Measurements from ENCODE around the gene EHBP1.

The EHBP1 gene
- long read RNA-seq, donor 1, partial matches to known transcripts = 0 of 1 reads
- long read RNA-seq, donor 1, other reads (novel, unspliced or antisense) = 0 of 1 reads
- long read RNA-seq, donor 2 = 0 reads
- long read RNA-seq, donor 3, partial matches to known transcripts = 0 of 1 reads
- long read RNA-seq, donor 3, other reads (novel, unspliced or antisense) = 0 of 1 reads
- long read RNA-seq, donor 4, partial matches to known transcripts = 7 of 10 reads
- long read RNA-seq, donor 4, other reads (novel, unspliced or antisense) = 0 of 10 reads
- long read RNA-seq, donor 5, partial matches to known transcripts = 0 of 1 reads
- long read RNA-seq, donor 5, other reads (novel, unspliced or antisense) = 0 of 1 reads
- long read RNA-seq, donor 6 = 0 reads
- long read RNA-seq, donor 7, partial matches to known transcripts = 0 of 2 reads
- long read RNA-seq, donor 7, other reads (novel, unspliced or antisense) = 0 of 2 reads
- long read RNA-seq, donor 8, partial matches to known transcripts = 0 of 1 reads
- long read RNA-seq, donor 8, other reads (novel, unspliced or antisense) = 0 of 1 reads

DNA sequence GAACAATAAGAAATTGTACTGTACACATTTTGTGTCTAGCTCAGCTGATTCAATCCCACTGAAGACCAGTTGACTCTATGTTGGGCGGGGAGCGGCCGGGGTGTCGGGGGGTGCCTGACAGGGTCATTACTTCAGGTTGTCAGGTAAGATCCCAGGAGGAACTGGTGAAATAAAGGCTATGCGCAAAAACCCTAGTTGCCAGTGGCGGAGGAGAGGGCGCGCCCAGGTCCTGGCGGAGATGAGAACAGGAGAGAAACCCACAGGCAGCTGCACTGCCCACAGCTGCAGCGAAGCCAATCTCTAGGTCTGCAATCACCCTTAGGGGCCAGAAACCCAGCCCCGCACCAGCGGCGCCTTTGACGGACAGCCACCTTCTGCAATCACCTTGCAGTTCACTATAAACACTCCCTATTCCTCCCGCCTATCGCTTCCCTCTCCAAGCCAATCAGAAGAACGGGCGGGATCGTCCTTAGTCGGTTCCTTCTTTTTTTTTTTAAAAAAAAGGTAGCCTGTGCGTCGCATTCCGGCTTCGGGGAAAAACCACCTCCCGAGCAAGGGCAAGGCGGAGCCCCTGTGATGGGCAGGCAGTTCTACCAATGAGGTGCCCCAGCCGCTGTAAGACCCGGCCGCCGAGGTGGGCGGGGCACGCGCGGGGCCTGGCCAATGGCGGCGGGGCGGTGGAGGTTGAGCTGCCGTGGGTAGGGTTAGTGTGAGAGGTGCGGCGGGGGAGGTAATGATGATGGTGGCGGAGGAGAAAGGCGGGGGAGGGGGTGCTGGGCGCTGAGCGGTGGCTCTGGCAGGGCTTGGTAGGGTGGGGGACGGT, at the start of gene EHBP1:
TSS of gene EHBP1 (plus strand) at position 707 of the 823 bp plus-strand sequence. CDS start 1,479 bp downstream, outside the sequence.
- peak; percentile 95 for DNase-seq

- DNase-seq = no peak
These were observed 47.7 kb upstream of the EHBP1 start for GRCh38 chr2:62657783-62658182.

- no peak for DNase-seq
These were observed 46.6 kb upstream of the EHBP1 start for GRCh38 chr2:62658891-62659290.

GRCh38 chr2:62660087-62660486, 45.4 kb upstream of the EHBP1 start:
- DNase-seq = no peak

DNA sequence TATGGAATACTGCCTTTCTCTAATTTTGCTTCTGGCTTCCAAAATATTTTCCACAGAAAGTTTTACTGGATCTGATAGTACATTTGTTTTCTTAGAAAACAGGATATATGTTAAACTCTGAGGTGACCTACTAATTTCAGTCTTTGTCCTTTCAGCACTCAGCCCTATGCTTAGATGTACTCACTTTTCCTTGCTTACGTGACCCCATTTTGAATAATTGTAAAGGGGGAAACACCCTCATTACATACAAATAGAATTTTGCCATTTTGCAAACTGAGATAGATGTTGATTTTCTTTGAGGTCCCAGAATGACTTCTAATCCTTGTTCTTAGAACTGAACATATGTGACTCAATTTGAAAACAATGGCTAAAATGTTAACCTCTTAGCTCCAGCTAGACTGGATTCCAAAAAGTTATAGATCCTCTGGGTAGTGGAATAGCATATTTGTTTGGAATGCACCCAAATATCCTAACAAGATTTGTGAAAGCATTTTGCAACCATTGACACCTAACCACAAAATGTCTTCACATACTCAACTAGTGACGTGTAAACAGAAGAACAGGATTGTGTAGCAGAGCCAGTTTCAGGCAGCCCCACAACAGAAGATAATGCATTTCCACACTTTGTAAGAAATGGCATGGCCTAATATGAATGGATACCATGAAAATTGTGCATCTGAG, 44.8 kb upstream of the EHBP1 start:
- DNase-seq = no peak

DNA sequence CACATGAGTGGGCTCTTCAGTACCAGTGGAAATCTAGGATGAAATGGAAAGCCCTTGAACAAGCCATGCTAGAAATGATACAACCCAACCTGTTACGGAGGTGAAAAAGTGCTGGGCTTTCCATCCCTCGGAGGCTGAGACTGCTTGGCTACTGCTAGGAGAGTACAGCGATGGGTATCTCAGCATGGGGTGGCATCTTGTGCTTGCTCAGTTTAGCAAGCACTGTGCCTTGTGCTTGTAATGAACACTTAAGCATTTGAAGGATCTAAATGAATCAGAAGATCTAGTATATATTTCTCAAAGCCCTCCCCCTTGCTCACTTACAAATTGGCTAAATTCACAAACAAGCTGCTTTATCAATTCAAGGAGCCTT, 44.3 kb upstream of the EHBP1 start:
- DNase-seq = no peak

GRCh38 chr2:62662131-62662530, 43.4 kb upstream of the EHBP1 start:
- no peak for DNase-seq

DNA sequence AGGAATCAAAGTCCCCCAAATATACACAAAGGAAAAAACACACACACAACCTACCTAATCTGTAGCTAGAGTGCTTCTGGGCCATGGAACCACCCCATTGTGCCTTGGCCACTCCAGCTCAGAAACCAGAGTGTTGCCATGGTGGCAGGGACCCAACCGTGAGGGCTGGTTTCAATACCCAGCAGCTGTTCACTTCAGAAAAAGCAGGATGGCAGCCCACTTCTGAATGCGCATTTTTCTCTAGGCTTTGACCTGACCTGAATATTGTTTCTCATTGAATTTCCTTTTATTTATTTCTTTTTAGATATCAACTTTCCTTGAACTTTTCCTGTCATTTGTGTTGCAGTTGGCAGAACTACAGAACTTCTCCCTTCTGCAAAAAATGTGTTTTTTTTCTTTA, 43.0 kb upstream of the EHBP1 start:
- DNase-seq = no peak

DNA sequence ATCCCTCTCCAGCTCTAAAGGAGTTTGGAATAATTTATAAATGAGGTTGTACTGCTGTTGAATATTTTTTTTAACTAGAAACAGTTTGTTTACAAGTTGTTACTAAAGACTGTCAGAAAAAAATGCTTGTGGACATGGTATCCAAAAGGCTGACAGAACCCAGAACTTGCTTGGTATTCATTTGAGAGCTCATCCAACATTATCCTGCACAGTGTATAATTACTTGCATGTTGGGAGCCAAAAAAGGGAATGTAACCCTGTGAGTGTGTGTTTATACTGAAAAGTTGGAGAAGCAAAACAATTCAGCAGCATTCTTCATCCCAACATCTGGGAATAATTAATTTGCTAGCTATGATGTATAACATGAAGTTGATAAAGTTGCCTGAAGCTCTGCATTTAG, 42.1 kb upstream of the EHBP1 start:
- peak; percentile 19 for DNase-seq

DNA sequence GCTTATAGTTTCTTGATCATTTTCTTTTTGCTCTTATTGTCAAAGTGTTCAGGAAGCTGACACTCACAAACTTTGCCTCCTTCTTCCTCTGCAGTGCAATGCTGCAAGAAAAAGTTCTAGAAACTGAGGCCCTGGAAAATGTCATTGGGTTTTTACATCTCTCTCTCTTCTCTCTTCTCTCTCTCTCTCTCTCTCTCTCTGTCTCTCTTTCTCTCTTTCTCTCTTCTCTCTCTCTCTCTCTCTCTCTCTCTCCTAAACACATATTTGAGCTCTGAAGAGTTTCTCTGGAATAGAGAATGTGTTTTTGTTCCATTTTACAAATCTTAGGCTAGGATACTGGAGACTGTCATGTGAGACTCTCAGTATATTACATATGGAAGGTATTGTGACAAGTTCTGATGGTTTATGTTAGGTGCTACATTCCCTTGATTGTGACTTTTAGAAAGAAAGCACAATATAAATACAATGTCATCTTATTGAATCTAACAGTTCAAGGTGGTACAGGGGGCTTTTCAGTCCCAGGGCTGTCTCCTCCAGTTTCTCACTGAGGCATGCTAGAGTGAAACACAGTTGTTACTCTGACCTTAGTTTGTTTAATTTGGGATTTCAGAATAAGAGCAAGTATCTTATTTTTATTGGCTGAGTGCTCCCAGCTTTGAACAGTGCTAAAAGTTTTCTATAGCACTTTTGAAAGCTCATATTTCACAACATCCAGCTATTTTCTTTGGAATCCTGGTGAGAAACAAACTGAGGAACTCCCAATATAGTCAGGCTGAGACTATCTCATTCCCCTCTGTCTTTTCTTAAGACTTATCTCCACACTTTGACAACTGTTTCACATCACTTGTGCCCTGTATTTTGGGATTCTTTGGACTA, 41.4 kb upstream of the EHBP1 start:
- peak; percentile 19 for DNase-seq

DNA sequence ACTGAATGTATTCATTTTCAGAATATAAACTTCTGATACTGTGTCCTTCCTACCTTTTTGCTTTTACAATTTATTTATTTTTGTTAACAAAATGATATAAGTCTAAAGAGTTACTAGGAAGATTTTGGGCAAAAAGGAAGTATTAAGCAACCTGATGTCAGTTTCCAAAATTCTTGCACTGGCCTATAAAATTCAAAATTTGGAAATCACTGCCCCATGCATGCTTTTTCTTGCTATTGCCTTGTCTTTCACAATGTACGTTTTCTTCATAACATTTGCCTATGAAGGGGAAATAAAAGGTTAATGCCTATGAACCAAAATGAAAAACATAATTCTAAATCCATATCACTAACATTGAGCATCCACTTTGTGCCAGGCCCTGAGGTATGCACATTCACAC, 40.1 kb upstream of the EHBP1 start:
- no peak for DNase-seq

DNA sequence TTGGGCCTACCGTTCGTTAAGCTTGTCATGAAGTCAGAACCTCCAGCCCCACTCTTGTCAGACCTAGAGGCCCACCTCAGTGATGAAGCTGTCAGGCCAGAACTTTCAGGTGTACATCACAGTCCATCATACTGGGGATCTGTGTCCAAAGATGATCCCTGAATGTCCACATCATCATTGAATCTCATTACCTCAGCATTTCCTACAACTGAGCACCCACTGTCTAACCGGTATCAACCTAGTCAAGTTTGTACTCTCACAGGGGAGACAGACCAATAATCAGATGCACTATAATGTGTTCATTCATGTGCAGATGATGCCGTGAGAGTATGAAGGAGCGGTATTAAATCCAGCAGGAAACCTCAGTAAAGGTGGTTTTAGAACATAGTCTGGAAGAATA, 36.3 kb upstream of the EHBP1 start:
- no peak for DNase-seq

- peak; percentile 26 for DNase-seq
These were observed 32.9 kb upstream of the EHBP1 start for GRCh38 chr2:62672601-62673000.

- no peak for DNase-seq
These were observed 30.5 kb upstream of the EHBP1 start for GRCh38 chr2:62675062-62675461.

GRCh38 chr2:62685256-62685655, 20.3 kb upstream of the EHBP1 start:
- DNase-seq = no peak

GRCh38 chr2:62686012-62686685, 19.4 kb upstream of the EHBP1 start:
- no peak for DNase-seq

DNA sequence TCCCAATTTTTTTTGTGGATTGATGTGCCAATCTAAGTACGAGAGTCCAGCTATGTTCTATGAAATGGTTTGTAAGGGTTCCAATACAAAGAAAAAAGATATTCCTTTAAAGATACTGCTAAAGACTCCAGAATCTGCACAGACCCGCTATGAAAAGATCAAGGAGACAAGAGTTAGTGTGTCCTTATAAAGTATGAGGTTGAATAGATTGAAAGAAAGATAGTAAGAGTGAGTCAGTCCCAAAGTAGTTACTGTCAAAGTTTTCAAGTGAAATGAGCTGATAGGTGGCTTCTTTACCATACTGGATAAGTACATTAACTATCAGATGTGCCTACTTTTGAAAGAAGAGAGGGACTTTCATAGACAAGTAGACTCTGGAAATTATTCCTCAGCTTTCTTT, 17.9 kb upstream of the EHBP1 start:
- no peak for DNase-seq

DNA sequence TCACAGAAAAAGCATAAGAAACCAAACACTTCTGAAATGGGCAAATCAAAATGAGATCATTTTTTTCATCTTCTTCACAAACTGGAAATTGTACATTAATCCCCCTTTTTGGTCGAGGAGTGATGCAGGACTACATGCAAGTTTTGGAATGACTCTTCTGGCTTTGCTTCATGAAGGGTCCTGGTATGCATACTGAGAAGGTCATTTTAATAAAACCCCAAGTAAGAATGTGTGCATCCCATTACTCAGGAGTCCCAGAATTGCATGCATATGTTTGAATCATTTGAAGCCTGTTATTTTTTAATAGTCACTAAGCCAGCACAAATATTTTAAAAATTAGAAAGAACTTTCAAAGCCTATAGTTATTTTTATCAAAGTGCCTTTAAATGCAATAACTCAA, 16.7 kb upstream of the EHBP1 start:
- no peak for DNase-seq

- DNase-seq = no peak
These were observed 14.3 kb upstream of the EHBP1 start for GRCh38 chr2:62691186-62691585.

DNA sequence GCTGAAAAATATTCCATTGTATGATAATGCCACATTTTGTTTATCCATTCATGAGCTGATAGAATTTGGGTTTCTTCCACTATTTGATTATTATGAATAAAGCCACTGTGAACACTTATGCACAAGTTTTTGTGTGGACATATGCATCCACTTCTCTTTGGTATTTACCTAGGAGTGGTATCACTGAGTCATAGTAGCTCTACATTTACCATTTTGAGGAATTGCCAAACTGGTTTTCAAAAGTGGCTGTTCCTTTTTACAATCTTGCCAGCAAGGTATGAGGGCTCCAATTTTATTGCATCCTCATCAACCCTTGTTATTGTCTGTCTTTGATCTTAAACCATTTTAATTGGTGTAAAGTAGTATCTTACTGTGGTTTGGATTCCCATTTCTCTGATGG, 13.3 kb upstream of the EHBP1 start:
- DNase-seq = no peak

- DNase-seq = no peak
These were observed 6.9 kb upstream of the EHBP1 start for GRCh38 chr2:62698653-62699052.

All from right kidney (tissue), 9 donors.